NCI-H82 treated with DMSO at 0.1 percent for 48 hours (cell line): ENCODE results near the gene C1orf167.

Experiments used
- DNase-seq: peaks from one replicate; lab custom pipeline; 2025; ENCODE audit not compliant: unreplicated experiment; lab: John Stamatoyannopoulos, UW

C1orf167 gene

GRCh38 chr1:11735854-11736745, 25.9 kb upstream of the C1orf167 start, which contains the start of gene AGTRAP:
TSS of gene AGTRAP (plus strand) at chr1:11736136. CDS start at chr1:11736209, 73 bp downstream.
- DNase-seq: peak; percentile 79

GRCh38 chr1:11736746-11737639, 25.0 kb upstream of the C1orf167 start:
- DNase-seq: peak; percentile 40

- no peak for DNase-seq
Observed at GRCh38 chr1:11738096-11738495, 23.9 kb upstream of the C1orf167 start.

- DNase-seq: no peak
Observed at GRCh38 chr1:11738783-11739182, 23.2 kb upstream of the C1orf167 start.

GRCh38 chr1:11740258-11741192, 21.5 kb upstream of the C1orf167 start:
- DNase-seq: no peak

- no peak for DNase-seq
Observed at GRCh38 chr1:11741482-11741881, 20.5 kb upstream of the C1orf167 start.

- DNase-seq: no peak
Observed at GRCh38 chr1:11741919-11742558, 20.0 kb upstream of the C1orf167 start.

GRCh38 chr1:11744287-11744686, 17.7 kb upstream of the C1orf167 start:
- no peak for DNase-seq

- DNase-seq: no peak
Observed at GRCh38 chr1:11746092-11746491, 15.9 kb upstream of the C1orf167 start.

GRCh38 chr1:11746795-11747487, 15.1 kb upstream of the C1orf167 start:
- DNase-seq: no peak

GRCh38 chr1:11748294-11749202, 13.4 kb upstream of the C1orf167 start:
- DNase-seq: no peak

GRCh38 chr1:11749203-11749689, 12.7 kb upstream of the C1orf167 start:
- peak; percentile 10 for DNase-seq

GRCh38 chr1:11749996-11750395, 12.0 kb upstream of the C1orf167 start:
- no peak for DNase-seq

GRCh38 chr1:11751087-11751486, 10.9 kb upstream of the C1orf167 start:
- DNase-seq: no peak

GRCh38 chr1:11752359-11753088, 9.5 kb upstream of the C1orf167 start:
- DNase-seq: no peak

GRCh38 chr1:11753555-11754208, 8.3 kb upstream of the C1orf167 start:
- no peak for DNase-seq

GRCh38 chr1:11757047-11757446, 4.9 kb upstream of the C1orf167 start:
- DNase-seq: no peak
